Activated CD4-positive, alpha-beta T cell treated with anti-CD3 and anti-CD28 coated beads, Interleukin-2, amount 50 U/mL, for 4 hours (primary cell): ENCODE measurements around the gene MYH14.
"Not testable (repeated sequence)": the region's sequence is repeated elsewhere in the genome, so short reads cannot be mapped to it uniquely, and the experiment has no call there.

Source experiments
- DNase-seq, 2 experiments: peaks; one replicate each; pipeline ENCODE4 v3.0.0-alpha.2; 2020

Gene MYH14

DNA sequence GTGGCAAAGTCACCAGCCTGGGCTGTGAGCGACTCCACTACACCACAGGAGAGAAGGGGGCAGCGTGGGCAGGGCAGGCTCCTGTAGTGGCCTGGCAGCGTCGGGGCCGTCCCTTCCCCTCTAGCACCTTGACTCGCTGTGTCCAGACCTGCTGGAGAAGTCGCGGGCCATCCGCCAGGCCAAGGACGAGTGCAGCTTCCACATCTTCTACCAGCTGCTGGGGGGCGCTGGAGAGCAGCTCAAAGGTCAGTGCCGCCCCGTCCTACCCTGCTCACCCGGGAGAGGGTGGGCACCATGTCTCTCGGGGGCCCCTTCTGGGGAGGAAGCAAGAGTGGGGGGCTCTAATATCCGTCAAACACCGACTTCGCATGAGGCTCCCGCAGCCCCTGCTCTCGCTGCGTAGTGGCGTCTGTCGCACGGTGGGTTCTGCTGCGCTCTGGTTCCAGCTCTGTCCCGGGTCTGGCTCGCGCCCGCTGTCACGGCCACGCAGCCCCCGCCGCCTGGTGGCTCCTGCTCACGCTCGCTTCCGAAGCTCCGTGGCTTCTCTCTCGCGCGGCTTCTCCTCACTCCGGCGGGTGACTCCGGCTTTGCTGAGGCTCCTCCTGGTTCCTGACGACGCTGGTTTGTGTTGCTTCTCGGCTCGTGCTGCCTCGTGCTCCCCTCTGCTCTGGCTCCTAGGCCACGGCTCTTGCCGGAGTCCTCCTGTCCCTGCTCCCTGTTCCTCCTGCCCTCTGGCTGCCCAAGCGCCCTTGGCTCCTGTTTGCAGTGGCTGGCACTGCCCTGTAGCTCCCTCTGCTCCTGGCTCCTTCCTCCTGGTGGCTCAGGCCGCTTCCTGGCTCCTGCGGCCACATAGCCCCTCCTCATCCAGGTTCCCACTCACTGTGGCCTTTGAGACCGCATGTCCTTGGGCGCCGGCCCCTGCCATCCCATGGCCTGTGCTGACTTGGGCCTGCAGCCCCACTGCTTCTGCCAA, 27.2 kb downstream of the MYH14 start:
- DNase-seq: no peak

- DNase-seq: not testable (repeated sequence)
Observed at GRCh38 chr19:50231417-50231816, 28.0 kb downstream of the MYH14 start.

- DNase-seq: no peak
Observed at GRCh38 chr19:50231821-50232220, 28.4 kb downstream of the MYH14 start.

DNA sequence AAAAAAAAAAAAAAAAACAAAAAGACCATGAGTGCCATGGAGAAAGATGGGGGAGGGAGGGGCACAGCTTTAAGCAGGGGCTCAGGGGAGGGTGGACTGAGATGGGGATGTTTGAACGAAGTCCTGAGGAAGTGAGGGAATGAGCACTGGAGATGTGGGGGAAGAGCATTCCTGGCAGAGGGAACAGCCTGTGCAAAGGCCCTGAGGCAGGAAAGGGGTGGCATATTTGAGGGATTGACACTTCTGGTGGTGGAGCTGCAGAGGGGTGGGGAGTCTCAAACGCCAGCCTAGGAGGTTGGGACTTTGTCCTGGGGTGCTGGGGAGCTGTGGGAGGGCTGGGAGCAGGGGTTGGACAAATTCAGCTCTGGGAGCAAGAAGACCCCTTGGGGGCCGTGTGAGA, 29.2 kb downstream of the MYH14 start:
- no peak for DNase-seq

DNA sequence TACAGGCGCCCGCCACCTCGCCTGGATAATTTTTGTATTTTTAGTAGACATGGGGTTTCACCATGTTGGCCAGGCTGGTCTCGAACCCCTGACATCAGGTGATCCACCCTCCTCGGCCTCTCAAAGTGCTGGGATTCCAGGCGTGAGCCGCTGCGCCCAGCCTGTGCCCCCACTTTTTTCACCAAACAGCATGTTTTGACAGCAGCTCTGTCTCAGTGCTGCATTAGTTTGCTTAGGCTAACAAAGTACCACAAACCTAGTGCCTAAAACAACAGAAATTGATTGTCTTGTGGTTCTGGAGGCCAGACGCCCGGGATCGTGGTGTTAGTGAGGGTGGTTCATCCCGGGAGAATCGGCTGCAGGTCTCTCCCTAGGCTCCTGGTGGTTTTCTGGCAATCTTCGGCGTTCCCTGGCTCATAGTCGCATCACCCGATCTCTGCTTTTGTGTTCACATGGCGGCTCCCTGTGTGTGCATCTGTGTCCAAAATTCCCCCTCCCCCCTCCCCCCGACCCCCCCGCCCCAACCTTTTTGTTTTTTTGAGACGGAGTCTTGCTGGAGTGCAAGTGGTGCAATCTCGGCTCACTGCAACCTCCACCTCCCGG, 30.0 kb downstream of the MYH14 start:
- DNase-seq: no peak

GRCh38 chr19:50237493-50237892, 34.1 kb downstream of the MYH14 start:
- DNase-seq: not testable (repeated sequence)

GRCh38 chr19:50238043-50238442, 34.6 kb downstream of the MYH14 start:
- no peak for DNase-seq

- no peak for DNase-seq
Observed at GRCh38 chr19:50239921-50240590, 36.6 kb downstream of the MYH14 start.

GRCh38 chr19:50242581-50242980, 39.2 kb downstream of the MYH14 start:
- DNase-seq: no peak

DNA sequence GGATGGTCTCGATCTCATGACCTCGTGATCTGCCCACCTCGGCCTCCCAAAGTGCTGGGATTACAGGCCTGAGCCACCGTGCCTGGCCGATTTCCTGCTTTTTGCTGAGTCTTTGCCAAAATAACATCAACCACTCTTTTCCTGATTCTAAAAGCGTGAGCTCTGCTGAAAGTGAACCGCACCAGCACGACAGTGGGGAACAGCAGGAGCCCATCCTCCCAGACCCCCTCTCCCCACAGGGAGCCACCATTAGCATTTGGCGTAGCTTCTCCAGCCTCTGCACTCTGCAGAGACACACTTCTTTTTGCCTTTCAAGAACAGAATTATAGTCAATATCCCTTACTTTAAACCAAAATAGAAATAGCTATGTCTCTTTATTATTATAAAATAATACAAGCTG, 41.3 kb downstream of the MYH14 start:
- DNase-seq: no peak

DNA sequence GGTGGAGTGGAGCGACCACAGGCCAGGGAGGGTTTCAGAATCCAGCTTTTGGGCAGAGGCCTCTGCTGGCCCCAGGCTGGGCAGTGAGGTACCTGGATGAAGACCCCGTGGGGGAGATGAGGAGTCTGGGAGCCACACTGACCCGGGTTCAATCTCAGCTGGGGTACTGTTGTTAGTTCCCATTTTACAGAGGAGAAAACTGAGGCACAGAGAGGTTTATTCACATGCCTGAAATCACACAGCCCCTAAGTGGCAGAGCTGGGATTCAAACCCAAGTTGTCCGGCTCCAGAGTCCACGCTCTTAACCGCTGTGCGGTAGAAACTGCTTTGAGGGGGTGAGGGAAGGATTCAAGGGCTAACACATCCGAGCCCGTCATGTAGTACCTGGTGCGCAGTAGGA, 45.0 kb downstream of the MYH14 start:
- no peak for DNase-seq

DNA sequence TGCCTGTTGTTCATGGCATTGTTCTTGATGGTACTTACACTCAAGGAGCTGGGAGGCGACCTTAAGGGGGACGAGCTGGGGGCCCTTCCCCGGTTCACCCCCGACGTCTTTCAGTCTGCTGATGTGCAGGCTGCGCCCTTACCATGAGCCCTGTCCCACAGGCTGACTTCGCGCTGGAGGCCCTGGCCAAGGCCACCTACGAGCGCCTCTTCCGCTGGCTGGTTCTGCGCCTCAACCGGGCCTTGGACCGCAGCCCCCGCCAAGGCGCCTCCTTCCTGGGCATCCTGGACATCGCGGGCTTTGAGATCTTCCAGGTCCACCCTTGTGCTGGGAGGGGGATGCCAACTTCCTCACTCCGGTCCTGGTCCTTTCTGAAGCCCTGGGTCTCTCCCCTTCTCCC, 45.4 kb downstream of the MYH14 start:
- no peak for DNase-seq

GRCh38 chr19:50249636-50250035, 46.2 kb downstream of the MYH14 start:
- no peak for DNase-seq

- no peak for DNase-seq
Observed at GRCh38 chr19:50250450-50251136, 47.2 kb downstream of the MYH14 start.

DNA sequence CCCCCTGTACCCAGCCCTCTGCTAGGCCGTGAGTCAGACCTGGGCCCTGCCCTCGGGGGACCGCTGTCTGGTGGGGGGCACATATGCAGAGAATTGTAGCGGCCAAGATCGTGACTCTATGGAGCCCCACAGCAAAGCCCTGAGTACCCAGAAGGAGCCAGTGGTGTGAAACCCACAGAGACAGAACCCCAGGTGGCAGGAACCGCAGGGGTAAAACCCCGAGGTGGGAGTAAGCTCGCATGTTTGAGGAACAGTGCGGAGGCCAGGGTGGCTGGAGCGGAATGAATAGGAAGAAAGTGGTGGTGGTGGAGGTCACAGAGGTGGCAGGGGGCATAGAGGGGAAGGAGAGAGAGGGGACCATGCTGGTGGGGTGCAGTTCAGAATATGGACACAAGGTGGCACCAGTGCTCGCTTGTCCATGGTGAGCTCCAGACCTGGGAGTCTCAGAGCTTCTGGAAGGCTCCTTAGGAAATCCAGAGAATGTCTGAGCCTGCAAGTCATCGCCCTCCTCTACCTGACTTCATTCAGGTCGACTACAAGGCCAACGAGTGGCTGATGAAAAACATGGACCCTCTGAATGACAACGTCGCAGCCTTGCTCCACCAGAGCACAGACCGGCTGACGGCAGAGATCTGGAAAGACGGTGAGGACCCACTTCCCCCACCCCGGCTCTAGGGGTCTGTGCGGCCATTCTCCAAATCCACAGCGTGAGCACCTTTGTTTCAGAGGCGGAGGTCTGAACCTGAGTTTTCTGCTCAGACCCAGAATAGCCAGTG, 48.9 kb downstream of the MYH14 start:
- DNase-seq: peak; percentile 18 to 20

GRCh38 chr19:50252887-50253268, 49.5 kb downstream of the MYH14 start:
- no peak for DNase-seq

DNA sequence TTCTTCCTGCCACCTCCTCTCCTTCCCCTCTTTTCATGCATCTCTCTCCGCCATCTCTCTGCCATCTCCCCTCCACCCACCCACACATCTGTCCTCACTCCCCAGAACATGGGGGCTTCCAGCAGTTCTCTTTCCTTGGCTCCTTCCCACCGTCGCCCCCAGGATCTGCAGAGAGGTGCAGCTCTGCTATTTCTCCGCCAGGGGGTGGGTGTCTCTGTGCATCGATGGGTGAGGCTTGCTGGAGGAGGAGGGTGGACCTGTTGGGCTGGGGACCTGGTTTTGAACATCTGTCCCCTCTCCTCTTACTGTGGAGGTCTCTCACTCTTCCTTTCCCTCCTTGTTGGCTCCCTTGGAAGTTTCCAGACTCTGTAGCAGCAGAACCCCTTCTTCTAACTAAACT, 51.7 kb downstream of the MYH14 start:
- DNase-seq: no peak

GRCh38 chr19:50257141-50257540, 53.7 kb downstream of the MYH14 start:
- no peak for DNase-seq

GRCh38 chr19:50258918-50259372, 55.5 kb downstream of the MYH14 start:
- no peak for DNase-seq

- no peak for DNase-seq
Observed at GRCh38 chr19:50261446-50261970, 58.1 kb downstream of the MYH14 start.

DNA sequence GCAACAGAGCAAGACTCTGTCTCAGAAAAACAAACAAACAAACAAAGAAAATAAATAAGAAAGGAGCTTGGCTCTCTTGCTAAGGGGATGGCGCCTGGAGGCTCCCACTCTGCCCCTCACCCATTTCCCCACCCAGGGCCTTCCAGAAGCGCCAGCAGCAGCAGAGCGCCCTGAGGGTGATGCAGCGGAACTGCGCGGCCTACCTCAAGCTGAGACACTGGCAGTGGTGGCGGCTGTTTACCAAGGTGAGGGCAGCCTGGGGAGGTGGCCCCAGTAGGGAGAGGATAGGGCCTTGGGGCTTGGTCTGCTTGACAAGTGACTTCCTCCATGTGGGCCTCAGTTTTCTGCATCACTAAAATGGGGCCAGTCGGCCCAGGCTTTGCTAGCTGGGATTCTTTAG, 59.8 kb downstream of the MYH14 start:
- no peak for DNase-seq
